H9 (cell line): ENCODE measurements around the gene ING2. TPM values are rescaled to one million over a fixed set of nuclear protein-coding genes. Genes with fewer than 3 reads are reported as not detected.

Source experiments
- DNase-seq: peaks from one replicate; pipeline ENCODE4 v3.0.0-alpha.2; 2017
- H2AFZ ChIP-seq: one replicate; pipeline ENCODE4 v1.6.1; 2013; ENCODE audit warnings: mild to moderate bottlenecking, low read length, control low read depth, moderate library complexity
- H2AK5ac ChIP-seq: 2 replicates; pipeline ENCODE4 v1.6.1; 2013; ENCODE audit warnings: low read length, control low read depth, mixed read lengths; ENCODE audit not compliant: insufficient read length
- H2BK120ac ChIP-seq: one replicate; pipeline ENCODE4 v1.6.1; 2013; ENCODE audit warnings: low read depth, mild to moderate bottlenecking, low read length, control low read depth, inconsistent platforms; ENCODE audit not compliant: poor library complexity, severe bottlenecking
- H2BK12ac ChIP-seq: 2 replicates; pipeline ENCODE4 v1.6.1; 2013; ENCODE audit warnings: low read length, control low read depth, mixed read lengths, low read depth; ENCODE audit not compliant: insufficient read length
- H2BK15ac ChIP-seq: 2 replicates; pipeline ENCODE4 v1.6.1; 2013; ENCODE audit warnings: low read depth, low read length, control low read depth
- H2BK20ac ChIP-seq: one replicate; pipeline ENCODE4 v1.6.1; 2013; ENCODE audit warnings: low read depth, mild to moderate bottlenecking, low read length, control low read depth, inconsistent platforms; ENCODE audit not compliant: poor library complexity, severe bottlenecking
- H2BK5ac ChIP-seq: 2 replicates; pipeline ENCODE4 v1.6.1; 2013; ENCODE audit warnings: low read length, control low read depth, mixed read lengths; ENCODE audit not compliant: insufficient read length
- H3K14ac ChIP-seq: 2 replicates; pipeline ENCODE4 v1.6.1; 2013; ENCODE audit warnings: low read length, control low read depth; ENCODE audit not compliant: insufficient read depth
- H3K18ac ChIP-seq: 2 replicates; pipeline ENCODE4 v1.6.1; 2013; ENCODE audit warnings: low read depth, mild to moderate bottlenecking, mixed read lengths, low read length, control low read depth; ENCODE audit not compliant: insufficient read length
- H3K23ac ChIP-seq: 2 replicates; pipeline ENCODE4 v1.6.1; 2013; ENCODE audit warnings: low read length, control low read depth, mixed read lengths, low read depth; ENCODE audit not compliant: insufficient read length
- H3K23me2 ChIP-seq: 2 replicates; pipeline ENCODE4 v1.6.1; 2013; ENCODE audit warnings: low read depth, mild to moderate bottlenecking, mixed read lengths, low read length, control low read depth; ENCODE audit not compliant: insufficient read length, poor library complexity, severe bottlenecking
- H3K27ac ChIP-seq: 2 replicates; pipeline ENCODE4 v1.5.1; 2013; ENCODE audit warnings: low read length, control low read depth, mixed read lengths, low read depth; ENCODE audit not compliant: insufficient read length
- H3K27me3 ChIP-seq: 2 replicates; pipeline ENCODE4 v1.6.1; 2013; ENCODE audit warnings: low read length, control low read depth, inconsistent platforms; ENCODE audit not compliant: insufficient read depth
- H3K4ac ChIP-seq: 2 replicates; pipeline ENCODE4 v1.6.1; 2013; ENCODE audit warnings: low read depth, mild to moderate bottlenecking, control low read depth, inconsistent platforms, low read length, moderate library complexity
- H3K4me1 ChIP-seq: 2 replicates; pipeline ENCODE4 v1.6.1; 2013; ENCODE audit warnings: low read length, control low read depth, inconsistent platforms; ENCODE audit not compliant: insufficient read depth
- H3K4me2 ChIP-seq: 2 replicates; pipeline ENCODE4 v1.6.1; 2013; ENCODE audit warnings: low read length, control low read depth, mixed read lengths; ENCODE audit not compliant: insufficient read length, insufficient read depth
- H3K56ac ChIP-seq: 2 replicates; pipeline ENCODE4 v1.6.1; 2013; ENCODE audit warnings: low read depth, mild to moderate bottlenecking, mixed read lengths, low read length, control low read depth; ENCODE audit not compliant: insufficient read length
- H3K79me1 ChIP-seq: 2 replicates; pipeline ENCODE4 v1.6.1; 2013; ENCODE audit warnings: low read depth, mild to moderate bottlenecking, moderate library complexity, low read length, control low read depth, inconsistent platforms; ENCODE audit not compliant: insufficient read depth, poor library complexity, severe bottlenecking
- H3K79me2 ChIP-seq: 2 replicates; pipeline ENCODE4 v1.6.1; 2013; ENCODE audit warnings: low read length, control low read depth, inconsistent platforms; ENCODE audit not compliant: insufficient read depth
- H3K9ac ChIP-seq: 2 replicates; pipeline ENCODE4 v1.6.1; 2013; ENCODE audit warnings: low read length, control low read depth, mixed read lengths; ENCODE audit not compliant: insufficient read length; ENCODE audit errors: extremely low read depth
- H3K9me3 ChIP-seq: one replicate; pipeline ENCODE4 v1.6.1; 2013; ENCODE audit warnings: low read depth, low read length, inconsistent platforms; ENCODE audit not compliant: control insufficient read depth
- H3T11ph ChIP-seq: one replicate; pipeline ENCODE4 v1.6.1; 2013; ENCODE audit warnings: mild to moderate bottlenecking, low read length, control low read depth, inconsistent platforms
- H4K20me1 ChIP-seq: one replicate; pipeline ENCODE4 v1.6.1; 2013; ENCODE audit not compliant: control insufficient read depth, insufficient read length, insufficient read depth
- H4K5ac ChIP-seq: 2 replicates; pipeline ENCODE4 v1.6.1; 2013; ENCODE audit warnings: low read depth, mild to moderate bottlenecking, mixed read lengths, low read length, control low read depth; ENCODE audit not compliant: insufficient read length
- H4K8ac ChIP-seq: replicated peaks from 2 replicates; pipeline ENCODE4 v1.6.1; 2013; ENCODE audit warnings: low read length, control low read depth, mixed read lengths, low read depth; ENCODE audit not compliant: insufficient read length
- H4K91ac ChIP-seq: 2 replicates; pipeline ENCODE4 v1.6.1; 2013; ENCODE audit warnings: low read depth, mild to moderate bottlenecking, moderate library complexity, mixed read lengths, low read length, control low read depth; ENCODE audit not compliant: insufficient read length
- H3K27ac Mint-ChIP-seq, 3 experiments: 2 replicates in 2 of 3; 3 replicates in 1 of 3; pipeline ENCODE4 v1.8.0; 2020 to 2021; ENCODE audit warnings: mixed read lengths in 3 of 3, mild to moderate bottlenecking in 1 of 3, moderate library complexity in 1 of 3
- H3K27me3 Mint-ChIP-seq: 2 replicates; pipeline ENCODE4 v1.8.0; 2021; ENCODE audit warnings: low read depth, mild to moderate bottlenecking, moderate library complexity, mixed read lengths
- H3K36me3 Mint-ChIP-seq, 3 experiments: 2 replicates in 2 of 3; 3 replicates in 1 of 3; pipeline ENCODE4 v1.8.0; 2020 to 2021; ENCODE audit warnings: low read depth in 3 of 3, mixed read lengths in 3 of 3; ENCODE audit not compliant: insufficient read depth in 1 of 3
- H3K4me1 Mint-ChIP-seq, 2 experiments: 2 replicates each; pipeline ENCODE4 v1.8.0; 2020; ENCODE audit warnings: mixed read lengths in 2 of 2
- H3K4me3 Mint-ChIP-seq, 2 experiments: 2 replicates in 1 of 2; 3 replicates in 1 of 2; pipeline ENCODE4 v1.8.0; 2020 to 2021; ENCODE audit warnings: mild to moderate bottlenecking in 2 of 2, mixed read lengths in 2 of 2, moderate library complexity in 1 of 2
- H3K9me3 Mint-ChIP-seq, 2 experiments: 2 replicates in 1 of 2; 3 replicates in 1 of 2; pipeline ENCODE4 v1.8.0; 2020; ENCODE audit warnings: mild to moderate bottlenecking in 2 of 2, mixed read lengths in 2 of 2, moderate library complexity in 1 of 2
- CTCF ChIP-seq: fragments of 200-600 bp; sonication (generic); conservative IDR thresholded peaks from 3 replicates; pipeline ENCODE4 v1.8.0; 2021; ENCODE audit warnings: antibody characterized with exemption, mild to moderate bottlenecking
- WGBS: extraction: QIAGEN DNeasy Blood & Tissue Kit; methylation state at CpG from one replicate; pipeline ENCODE4 v1.1.7; 2013; ENCODE audit warnings: missing lambda C conversion rate, low lambda C conversion rate, mixed read lengths; ENCODE audit not compliant: insufficient read length; ENCODE audit errors: extremely low coverage; 5-methylcytosine and 5-hydroxymethylcytosine counted together
- total RNA-seq: library from RNA; stranded (reverse); gene quantifications from 2 replicates; pipeline ENCODE4 v1.2.1, GENCODE V29; 2021

The ING2 gene
- total RNA-seq, 1 experiment from 2014 or later, result 18.6 TPM

GRCh38 chr4:183506389-183506735 lies 1.5 kb downstream of the ING2 start:
- no peaks in the 10 kb centered on the region for H3K79me1 ChIP-seq
- no peak overlapping the region for H4K5ac ChIP-seq
- no peak overlapping the region for H3K14ac ChIP-seq
- H3K79me2 ChIP-seq, result peaks cover 5% of the 10 kb centered on the region; the same call in 1 of the 2 replicates
- H2BK15ac ChIP-seq, result no peak overlapping the region
- Mint-ChIP-seq H3K4me1 (peaks cover 13 to 17% of the 10 kb centered on the region in 2 experiments), H3K27me3 (no peaks in the 10 kb centered on the region), H3K4me3 (peak overlapping the region; percentile 94 to 95), H3K27ac (peak overlapping the region; percentile 97 to 99 (median 99); a peak in 5 of 7 replicates), H3K36me3 (peaks cover 8 to 14% (median 14%) of the 10 kb centered on the region in 3 experiments; a peak in 6 of 7 replicates), H3K9me3 (no peaks in the 10 kb centered on the region)
- no peak overlapping the region for H3K4ac ChIP-seq
- H3K56ac ChIP-seq, result no peak overlapping the region
- no peak overlapping the region for H2BK12ac ChIP-seq
- no peaks in the 10 kb centered on the region; the same call in 1 of the 2 replicates for H3K4me1 ChIP-seq
- H3K23me2 ChIP-seq, result peaks cover 9% of the 10 kb centered on the region
- no peak for TF ChIP-seq CTCF
- no peak overlapping the region for H3T11ph ChIP-seq
- no peaks in the 10 kb centered on the region for H3K27me3 ChIP-seq
- H4K8ac ChIP-seq, result no peak overlapping the region
- H3K27ac ChIP-seq, result no peak overlapping the region
- H2BK5ac ChIP-seq, result no peak overlapping the region
- no peaks in the 10 kb centered on the region for H4K20me1 ChIP-seq
- H3K23ac ChIP-seq, result no peak overlapping the region
- no peaks in the 10 kb centered on the region for H3K9me3 ChIP-seq
- peak overlapping the region; percentile 58 for H3K9ac ChIP-seq
- no CpG with 5 or more reads among the region's 14 CpGs for whole genome bisulfite sequencing
- H2AFZ ChIP-seq, result no peak overlapping the region
- no peak overlapping the region for H2BK20ac ChIP-seq
- H2BK120ac ChIP-seq, result no peak overlapping the region
- DNase-seq, result no peak
- no peak overlapping the region for H3K18ac ChIP-seq
- H3K4me2 ChIP-seq, result peak overlapping the region; percentile 95
- H4K91ac ChIP-seq, result no peak overlapping the region
- no peak overlapping the region for H2AK5ac ChIP-seq
